SK-N-SH (cell line): ENCODE data around the gene CERS6. TPM values are rescaled to one million over a fixed set of nuclear protein-coding genes. Genes with fewer than 3 reads are reported as not detected.

ENCODE experiments used
- CTCF ChIA-PET: fragments of 300-600, 350-600 bp; formaldehyde crosslinking; extraction: SDS; loops from one replicate; lab custom pipeline; 2021; lab: Yijun Ruan, JAX
- POLR2A ChIA-PET: fragments of 350-600 bp; sonication (Branson Sonifier 250); formaldehyde crosslinking; extraction: SDS; loops from one replicate; lab custom pipeline; 2020; ENCODE audit warnings: antibody characterized with exemption, inconsistent platforms; lab: Yijun Ruan, JAX
- DNase-seq: peaks from one replicate; pipeline ENCODE4 v3.0.0; 2012
- H2AFZ ChIP-seq: fragments of 200-600 bp; sonication (generic); 2 replicates; pipeline ENCODE4 v1.8.1; 2016; ENCODE audit warnings: antibody characterized with exemption, mild to moderate bottlenecking, low read depth
- H3F3A ChIP-seq: fragments of 200-600 bp; sonication (generic); replicated peaks from 2 replicates; pipeline ENCODE3; 2016; ENCODE audit warnings: antibody characterized with exemption, mild to moderate bottlenecking; ENCODE audit not compliant: insufficient read depth
- H3K27ac ChIP-seq, 2 experiments: fragments of 200-500 bp in 1 of 2; fragments of 200-600 bp in 1 of 2; sonication (Bioruptor generic) in 1 of 2; sonication (generic), shearing (Covaris generic) in 1 of 2; 2 replicates each; pipeline versions ENCODE4 v1.5.1 to v1.6.1; 2014 to 2016; ENCODE audit warnings: low read depth in 2 of 2, inconsistent platforms in 1 of 2, low read length in 1 of 2, mild to moderate bottlenecking in 1 of 2, mixed read lengths in 1 of 2
- H3K27me3 ChIP-seq: fragments of 200-600 bp; sonication (generic), shearing (Covaris generic); 2 replicates; pipeline ENCODE4 v1.6.1; 2016; ENCODE audit warnings: mixed run types; ENCODE audit not compliant: insufficient read depth
- H3K36me3 ChIP-seq, 2 experiments: fragments of 200-500 bp in 1 of 2; fragments of 200-600 bp in 1 of 2; sonication (Bioruptor generic) in 1 of 2; sonication (generic) in 1 of 2; replicated peaks in 1 of 2; 2 replicates each; pipeline versions ENCODE3 to v1.5.1; 2014 to 2016; ENCODE audit warnings: low read length in 1 of 2, mild to moderate bottlenecking in 1 of 2; ENCODE audit not compliant: insufficient read depth in 2 of 2, control insufficient read depth in 1 of 2
- H3K4me1 ChIP-seq, 2 experiments: fragments of 200-500 bp in 1 of 2; fragments of 200-600 bp in 1 of 2; sonication (Bioruptor generic) in 1 of 2; sonication (generic), shearing (Covaris generic) in 1 of 2; 2 replicates each; pipeline versions ENCODE4 v1.5.1 to v1.6.1; 2014 to 2016; ENCODE audit warnings: low read depth in 1 of 2, low read length in 1 of 2, mixed run types in 1 of 2; ENCODE audit not compliant: insufficient read depth in 2 of 2, control insufficient read depth in 1 of 2
- H3K4me2 ChIP-seq: fragments of 200-600 bp; sonication (generic), shearing (Covaris generic); 2 replicates; pipeline ENCODE4 v1.6.1; 2017; ENCODE audit warnings: mixed run types
- H3K4me3 ChIP-seq, 2 experiments: fragments of 200-500 bp in 1 of 2; fragments of 200-600 bp in 1 of 2; sonication (Bioruptor generic) in 1 of 2; sonication (generic), shearing (Covaris generic) in 1 of 2; 2 replicates each; pipeline versions ENCODE4 v1.5.1 to v1.8.1; 2014 to 2016; ENCODE audit warnings: low read depth in 2 of 2, inconsistent platforms in 1 of 2, low read length in 1 of 2, mild to moderate bottlenecking in 1 of 2, mixed read lengths in 1 of 2, moderate library complexity in 1 of 2
- H3K79me2 ChIP-seq: fragments of 200-600 bp; sonication (generic); 2 replicates; pipeline ENCODE4 v1.8.1; 2017; ENCODE audit warnings: mild to moderate bottlenecking; ENCODE audit not compliant: insufficient read depth
- H3K9ac ChIP-seq: fragments of 200-600 bp; sonication (generic); 2 replicates; pipeline ENCODE4 v1.6.1; 2017; ENCODE audit warnings: mixed run types
- H3K9me2 ChIP-seq: fragments of 200-600 bp; sonication (generic); 2 replicates; pipeline ENCODE4 v1.6.1; 2017; ENCODE audit warnings: mixed run types
- H3K9me3 ChIP-seq: fragments of 200-600 bp; sonication (generic); 2 replicates; pipeline ENCODE4 v1.6.1; 2017; ENCODE audit warnings: mixed run types, mild to moderate bottlenecking, moderate library complexity
- H4K20me1 ChIP-seq: fragments of 200-600 bp; sonication (generic); 2 replicates; pipeline ENCODE4 v1.6.1; 2017; ENCODE audit warnings: mild to moderate bottlenecking, mixed run types; ENCODE audit not compliant: insufficient read depth
- CTCF ChIP-seq: fragments of 200-600 bp; sonication (generic); IDR thresholded peaks from 2 replicates; pipeline ENCODE4 v1.6.1; 2017; ENCODE audit warnings: antibody characterized with exemption, mild to moderate bottlenecking, moderate library complexity
- ELF1 ChIP-seq: IDR thresholded peaks from 2 replicates; pipeline ENCODE4 v1.4.0; 2012
- EZH2phosphoT487 ChIP-seq: fragments of 200-600 bp; sonication (generic); IDR thresholded peaks from 2 replicates; pipeline ENCODE4 v1.6.1; 2017; ENCODE audit warnings: low read depth, mixed run types, mild to moderate bottlenecking, antibody characterized with exemption, moderate library complexity, borderline replicate concordance
- GABPA ChIP-seq: IDR thresholded peaks from 2 replicates; pipeline ENCODE4 v1.4.0; 2012; ENCODE audit warnings: low read depth, mild to moderate bottlenecking
- MAX ChIP-seq: IDR thresholded peaks from 2 replicates; pipeline ENCODE4 v1.4.0; 2012; ENCODE audit warnings: low read depth
- MEF2A ChIP-seq: IDR thresholded peaks from 2 replicates; pipeline ENCODE4 v1.4.0; 2012; ENCODE audit warnings: low read depth, borderline replicate concordance
- MXI1 ChIP-seq: IDR thresholded peaks from 2 replicates; pipeline ENCODE4 v1.6.1; 2012; ENCODE audit warnings: mild to moderate bottlenecking, low read depth, low read length, improper control_type of control experiment
- NFIC ChIP-seq: IDR thresholded peaks from 2 replicates; pipeline ENCODE4 v1.4.0; 2012; ENCODE audit warnings: borderline replicate concordance
- PBX3 ChIP-seq: IDR thresholded peaks from 2 replicates; pipeline ENCODE4; 2012
- REST ChIP-seq: IDR thresholded peaks from 2 replicates; pipeline ENCODE4 v1.6.1; 2012; ENCODE audit warnings: mild to moderate bottlenecking, low read depth, low read length, moderate library complexity
- SIN3A ChIP-seq: IDR thresholded peaks from 2 replicates; pipeline ENCODE4 v1.6.1; 2012; ENCODE audit warnings: low read depth, mild to moderate bottlenecking, low read length, moderate library complexity, borderline replicate concordance
- SMC3 ChIP-seq: IDR thresholded peaks from 2 replicates; pipeline ENCODE4 v1.6.1; 2012; ENCODE audit warnings: low read depth, low read length, improper control_type of control experiment
- TAF1 ChIP-seq: IDR thresholded peaks from 2 replicates; pipeline ENCODE4 v1.6.1; 2012; ENCODE audit warnings: low read depth, mild to moderate bottlenecking, low read length, moderate library complexity, borderline replicate concordance
- TCF12 ChIP-seq: IDR thresholded peaks from 2 replicates; pipeline ENCODE4 v1.4.0; 2012
- TEAD4 ChIP-seq: IDR thresholded peaks from 2 replicates; pipeline ENCODE4 v1.4.0; 2012; ENCODE audit warnings: mild to moderate bottlenecking, borderline replicate concordance; ENCODE audit not compliant: insufficient read depth
- USF2 ChIP-seq: fragments of 150-350 bp; IDR thresholded peaks from 2 replicates; pipeline ENCODE4 v1.6.1; 2017; ENCODE audit warnings: antibody characterized with exemption, low read length, low read depth, borderline replicate concordance
- YY1 ChIP-seq: IDR thresholded peaks from 2 replicates; pipeline ENCODE4 v1.4.0; 2012; ENCODE audit warnings: low read depth, mild to moderate bottlenecking
- WGBS: methylation state at CpG from one replicate; pipeline ENCODE4 v1.1.6; 2017; ENCODE audit warnings: low lambda C conversion rate; 5-methylcytosine and 5-hydroxymethylcytosine counted together
- polyA plus RNA-seq, 3 experiments: library from polyadenylated mRNA; depleted of rRNA; stranded (reverse); fragments of >200 nt; gene quantifications; 2 replicates each; pipeline ENCODE4 v1.2.3, GENCODE V29; 2012

Gene CERS6
- polyA plus RNA-seq, 1 of the 3 experiments (the other 2 are of a cell fraction), result 1.8 TPM

- no peaks in the 10 kb centered on the region for H3K27me3 ChIP-seq
- POLR2A ChIA-PET, result no interaction called here
- 81% methylated on average over 3 of the region's 3 CpGs for WGBS
- no peaks in the 10 kb centered on the region for H3K9me3 ChIP-seq
- H3K36me3 ChIP-seq, result peaks cover 0 to 3% of the 10 kb centered on the region in 2 experiments
- H3K79me2 ChIP-seq, result no peaks in the 10 kb centered on the region
- TF ChIP-seq ELF1 (no peak), CTCF (no peak), EZH2phosphoT487 (no peak), MAX (no peak), GABPA (no peak), MEF2A (no peak), TEAD4 (no peak), TCF12 (no peak), REST (no peak), SIN3A (no peak), PBX3 (no peak), USF2 (no peak), SMC3 (no peak), MXI1 (no peak), YY1 (no peak), NFIC (no peak), TAF1 (no peak)
- no peak overlapping the region for H3K27ac ChIP-seq
- no peak for DNase-seq
- H3K9me2 ChIP-seq, result no peaks in the 10 kb centered on the region
- no peak overlapping the region for H3K4me3 ChIP-seq
- no peaks in the 10 kb centered on the region for H4K20me1 ChIP-seq
- peaks cover 0 to 8% of the 10 kb centered on the region in 2 experiments; a peak in 1 of 4 replicates for H3K4me1 ChIP-seq
- no peak overlapping the region for H2AFZ ChIP-seq
- no peak overlapping the region for H3K9ac ChIP-seq
- H3F3A ChIP-seq, result no peaks in the 10 kb centered on the region
- CTCF ChIA-PET, result interaction anchor here (0.6 to 1.1 kb wide), 5 partner anchors 42 to 1402 kb away, joined by 3 to 4 read pairs (median 3); no protein-coding TSS in a partner anchor
- H3K4me2 ChIP-seq, result no peak overlapping the region
These were observed 238.1 kb downstream of the CERS6 start for GRCh38 chr2:168694173-168694572.
